H9 (cell line): ENCODE results near the gene ZNF317. TPM values are rescaled to one million over a fixed set of nuclear protein-coding genes. Genes with fewer than 3 reads are reported as not detected.

Source experiments
- DNase-seq: peaks from one replicate; pipeline ENCODE4 v3.0.0-alpha.2; 2017
- H2AFZ ChIP-seq: one replicate; pipeline ENCODE4 v1.6.1; 2013; ENCODE audit warnings: mild to moderate bottlenecking, low read length, control low read depth, moderate library complexity
- H2AK5ac ChIP-seq: 2 replicates; pipeline ENCODE4 v1.6.1; 2013; ENCODE audit warnings: low read length, control low read depth, mixed read lengths; ENCODE audit not compliant: insufficient read length
- H2BK120ac ChIP-seq: one replicate; pipeline ENCODE4 v1.6.1; 2013; ENCODE audit warnings: low read depth, mild to moderate bottlenecking, low read length, control low read depth, inconsistent platforms; ENCODE audit not compliant: poor library complexity, severe bottlenecking
- H2BK12ac ChIP-seq: 2 replicates; pipeline ENCODE4 v1.6.1; 2013; ENCODE audit warnings: low read length, control low read depth, mixed read lengths, low read depth; ENCODE audit not compliant: insufficient read length
- H2BK15ac ChIP-seq: 2 replicates; pipeline ENCODE4 v1.6.1; 2013; ENCODE audit warnings: low read depth, low read length, control low read depth
- H2BK20ac ChIP-seq: one replicate; pipeline ENCODE4 v1.6.1; 2013; ENCODE audit warnings: low read depth, mild to moderate bottlenecking, low read length, control low read depth, inconsistent platforms; ENCODE audit not compliant: poor library complexity, severe bottlenecking
- H2BK5ac ChIP-seq: 2 replicates; pipeline ENCODE4 v1.6.1; 2013; ENCODE audit warnings: low read length, control low read depth, mixed read lengths; ENCODE audit not compliant: insufficient read length
- H3K14ac ChIP-seq: 2 replicates; pipeline ENCODE4 v1.6.1; 2013; ENCODE audit warnings: low read length, control low read depth; ENCODE audit not compliant: insufficient read depth
- H3K18ac ChIP-seq: 2 replicates; pipeline ENCODE4 v1.6.1; 2013; ENCODE audit warnings: low read depth, mild to moderate bottlenecking, mixed read lengths, low read length, control low read depth; ENCODE audit not compliant: insufficient read length
- H3K23ac ChIP-seq: 2 replicates; pipeline ENCODE4 v1.6.1; 2013; ENCODE audit warnings: low read length, control low read depth, mixed read lengths, low read depth; ENCODE audit not compliant: insufficient read length
- H3K23me2 ChIP-seq: 2 replicates; pipeline ENCODE4 v1.6.1; 2013; ENCODE audit warnings: low read depth, mild to moderate bottlenecking, mixed read lengths, low read length, control low read depth; ENCODE audit not compliant: insufficient read length, poor library complexity, severe bottlenecking
- H3K27ac ChIP-seq: 2 replicates; pipeline ENCODE4 v1.5.1; 2013; ENCODE audit warnings: low read length, control low read depth, mixed read lengths, low read depth; ENCODE audit not compliant: insufficient read length
- H3K27me3 ChIP-seq: 2 replicates; pipeline ENCODE4 v1.6.1; 2013; ENCODE audit warnings: low read length, control low read depth, inconsistent platforms; ENCODE audit not compliant: insufficient read depth
- H3K4ac ChIP-seq: 2 replicates; pipeline ENCODE4 v1.6.1; 2013; ENCODE audit warnings: low read depth, mild to moderate bottlenecking, control low read depth, inconsistent platforms, low read length, moderate library complexity
- H3K4me1 ChIP-seq: 2 replicates; pipeline ENCODE4 v1.6.1; 2013; ENCODE audit warnings: low read length, control low read depth, inconsistent platforms; ENCODE audit not compliant: insufficient read depth
- H3K4me2 ChIP-seq: 2 replicates; pipeline ENCODE4 v1.6.1; 2013; ENCODE audit warnings: low read length, control low read depth, mixed read lengths; ENCODE audit not compliant: insufficient read length, insufficient read depth
- H3K56ac ChIP-seq: 2 replicates; pipeline ENCODE4 v1.6.1; 2013; ENCODE audit warnings: low read depth, mild to moderate bottlenecking, mixed read lengths, low read length, control low read depth; ENCODE audit not compliant: insufficient read length
- H3K79me1 ChIP-seq: 2 replicates; pipeline ENCODE4 v1.6.1; 2013; ENCODE audit warnings: low read depth, mild to moderate bottlenecking, moderate library complexity, low read length, control low read depth, inconsistent platforms; ENCODE audit not compliant: insufficient read depth, poor library complexity, severe bottlenecking
- H3K79me2 ChIP-seq: 2 replicates; pipeline ENCODE4 v1.6.1; 2013; ENCODE audit warnings: low read length, control low read depth, inconsistent platforms; ENCODE audit not compliant: insufficient read depth
- H3K9ac ChIP-seq: 2 replicates; pipeline ENCODE4 v1.6.1; 2013; ENCODE audit warnings: low read length, control low read depth, mixed read lengths; ENCODE audit not compliant: insufficient read length; ENCODE audit errors: extremely low read depth
- H3K9me3 ChIP-seq: one replicate; pipeline ENCODE4 v1.6.1; 2013; ENCODE audit warnings: low read depth, low read length, inconsistent platforms; ENCODE audit not compliant: control insufficient read depth
- H3T11ph ChIP-seq: one replicate; pipeline ENCODE4 v1.6.1; 2013; ENCODE audit warnings: mild to moderate bottlenecking, low read length, control low read depth, inconsistent platforms
- H4K20me1 ChIP-seq: one replicate; pipeline ENCODE4 v1.6.1; 2013; ENCODE audit not compliant: control insufficient read depth, insufficient read length, insufficient read depth
- H4K5ac ChIP-seq: 2 replicates; pipeline ENCODE4 v1.6.1; 2013; ENCODE audit warnings: low read depth, mild to moderate bottlenecking, mixed read lengths, low read length, control low read depth; ENCODE audit not compliant: insufficient read length
- H4K8ac ChIP-seq: replicated peaks from 2 replicates; pipeline ENCODE4 v1.6.1; 2013; ENCODE audit warnings: low read length, control low read depth, mixed read lengths, low read depth; ENCODE audit not compliant: insufficient read length
- H4K91ac ChIP-seq: 2 replicates; pipeline ENCODE4 v1.6.1; 2013; ENCODE audit warnings: low read depth, mild to moderate bottlenecking, moderate library complexity, mixed read lengths, low read length, control low read depth; ENCODE audit not compliant: insufficient read length
- H3K27ac Mint-ChIP-seq, 3 experiments: 2 replicates in 2 of 3; 3 replicates in 1 of 3; pipeline ENCODE4 v1.8.0; 2020 to 2021; ENCODE audit warnings: mixed read lengths in 3 of 3, mild to moderate bottlenecking in 1 of 3, moderate library complexity in 1 of 3
- H3K27me3 Mint-ChIP-seq: 2 replicates; pipeline ENCODE4 v1.8.0; 2021; ENCODE audit warnings: low read depth, mild to moderate bottlenecking, moderate library complexity, mixed read lengths
- H3K36me3 Mint-ChIP-seq, 3 experiments: 2 replicates in 2 of 3; 3 replicates in 1 of 3; pipeline ENCODE4 v1.8.0; 2020 to 2021; ENCODE audit warnings: low read depth in 3 of 3, mixed read lengths in 3 of 3; ENCODE audit not compliant: insufficient read depth in 1 of 3
- H3K4me1 Mint-ChIP-seq, 2 experiments: 2 replicates each; pipeline ENCODE4 v1.8.0; 2020; ENCODE audit warnings: mixed read lengths in 2 of 2
- H3K4me3 Mint-ChIP-seq, 2 experiments: 2 replicates in 1 of 2; 3 replicates in 1 of 2; pipeline ENCODE4 v1.8.0; 2020 to 2021; ENCODE audit warnings: mild to moderate bottlenecking in 2 of 2, mixed read lengths in 2 of 2, moderate library complexity in 1 of 2
- H3K9me3 Mint-ChIP-seq, 2 experiments: 2 replicates in 1 of 2; 3 replicates in 1 of 2; pipeline ENCODE4 v1.8.0; 2020; ENCODE audit warnings: mild to moderate bottlenecking in 2 of 2, mixed read lengths in 2 of 2, moderate library complexity in 1 of 2
- WGBS: extraction: QIAGEN DNeasy Blood & Tissue Kit; methylation state at CpG from one replicate; pipeline ENCODE4 v1.1.7; 2013; ENCODE audit warnings: missing lambda C conversion rate, low lambda C conversion rate, mixed read lengths; ENCODE audit not compliant: insufficient read length; ENCODE audit errors: extremely low coverage; 5-methylcytosine and 5-hydroxymethylcytosine counted together
- total RNA-seq: library from RNA; stranded (reverse); gene quantifications from 2 replicates; pipeline ENCODE4 v1.2.1, GENCODE V29; 2021
- TF ChIP-seq, protein P1 (sequence below): fragments of 200-600 bp; sonication (generic); conservative IDR thresholded peaks from 3 replicates; pipeline ENCODE4 v1.8.0; 2021; ENCODE audit warnings: antibody characterized with exemption, mild to moderate bottlenecking

Gene ZNF317
- total RNA-seq, 1 experiment from 2014 or later, result 52.8 TPM

- Histone ChIP-seq H3K79me1 (peaks cover 8% of the 10 kb centered on the region), H2BK15ac (no peak overlapping the region), H3K9ac (no peak overlapping the region), H3K18ac (no peak overlapping the region), H2AFZ (no peak overlapping the region), H2BK5ac (no peak overlapping the region), H3K23ac (no peak overlapping the region), H3K27ac (no peak overlapping the region), H2BK20ac (no peak overlapping the region), H3K4me2 (no peak overlapping the region), H3K27me3 (no peaks in the 10 kb centered on the region), H3K23me2 (no peaks in the 10 kb centered on the region), H4K8ac (no peak overlapping the region), H3K4me1 (no peaks in the 10 kb centered on the region), H2BK12ac (no peak overlapping the region), H3K79me2 (no peaks in the 10 kb centered on the region), H4K20me1 (no peaks in the 10 kb centered on the region), H3T11ph (no peak overlapping the region), H3K4ac (no peak overlapping the region), H3K56ac (no peak overlapping the region), H2AK5ac (no peak overlapping the region), H3K9me3 (no peaks in the 10 kb centered on the region), H4K5ac (no peak overlapping the region), H4K91ac (no peak overlapping the region), H2BK120ac (no peak overlapping the region), H3K14ac (no peak overlapping the region)
- H3K4me1 Mint-ChIP-seq, result no peaks in the 10 kb centered on the region
- no CpG with 5 or more reads among the region's 4 CpGs for WGBS
- no peak overlapping the region for H3K4me3 Mint-ChIP-seq
- no peaks in the 10 kb centered on the region for H3K27me3 Mint-ChIP-seq
- peaks cover 31 to 33% (median 31%) of the 10 kb centered on the region in 3 experiments for H3K36me3 Mint-ChIP-seq
- TF ChIP-seq, protein P1, sequence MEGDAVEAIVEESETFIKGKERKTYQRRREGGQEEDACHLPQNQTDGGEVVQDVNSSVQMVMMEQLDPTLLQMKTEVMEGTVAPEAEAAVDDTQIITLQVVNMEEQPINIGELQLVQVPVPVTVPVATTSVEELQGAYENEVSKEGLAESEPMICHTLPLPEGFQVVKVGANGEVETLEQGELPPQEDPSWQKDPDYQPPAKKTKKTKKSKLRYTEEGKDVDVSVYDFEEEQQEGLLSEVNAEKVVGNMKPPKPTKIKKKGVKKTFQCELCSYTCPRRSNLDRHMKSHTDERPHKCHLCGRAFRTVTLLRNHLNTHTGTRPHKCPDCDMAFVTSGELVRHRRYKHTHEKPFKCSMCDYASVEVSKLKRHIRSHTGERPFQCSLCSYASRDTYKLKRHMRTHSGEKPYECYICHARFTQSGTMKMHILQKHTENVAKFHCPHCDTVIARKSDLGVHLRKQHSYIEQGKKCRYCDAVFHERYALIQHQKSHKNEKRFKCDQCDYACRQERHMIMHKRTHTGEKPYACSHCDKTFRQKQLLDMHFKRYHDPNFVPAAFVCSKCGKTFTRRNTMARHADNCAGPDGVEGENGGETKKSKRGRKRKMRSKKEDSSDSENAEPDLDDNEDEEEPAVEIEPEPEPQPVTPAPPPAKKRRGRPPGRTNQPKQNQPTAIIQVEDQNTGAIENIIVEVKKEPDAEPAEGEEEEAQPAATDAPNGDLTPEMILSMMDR, result no peak
- no peak for DNase-seq
- H3K9me3 Mint-ChIP-seq, result peaks cover 9 to 10% of the 10 kb centered on the region in 2 experiments; a peak in 4 of 5 replicates
- H3K27ac Mint-ChIP-seq, result no peak overlapping the region
These were observed 26.6 kb downstream of the ZNF317 start for GRCh38 chr19:9166846-9167245.
